HL-60/S4 treated with retinoic acid at 250 ng/mL for 4 days and 3 days (cell line): ENCODE results near the gene DDIT3.

ENCODE experiments used
- in situ Hi-C: fragments of 300-500 bp; cut with MboI; formaldehyde crosslinking; loops from 2 replicates; pipeline ENCODE4 v1.7.0; 2022; ENCODE audit warnings: low sequenced_read_pairs

The DDIT3 gene

GRCh38 chr12:57470286-57470969 is 49.9 kb downstream of the DDIT3 start:
- in situ Hi-C loops: no loop called here

GRCh38 chr12:57469296-57470164 is 50.8 kb downstream of the DDIT3 start:
- in situ Hi-C loops: no loop called here

- in situ Hi-C loops: no loop called here
Observed at GRCh38 chr12:57467915-57468314, 52.4 kb downstream of the DDIT3 start.

- in situ Hi-C loops: no loop called here
Observed at GRCh38 chr12:57467212-57467874, 53.0 kb downstream of the DDIT3 start.
